ACHN (cell line): Measurements from ENCODE around the gene CCDC70.

Experiments
- DNase-seq: peaks from one replicate; pipeline ENCODE4 v3.0.0-alpha.2; 2015
- in situ Hi-C: cut with HindIII; loops from 2 replicates; pipeline ENCODE4 v1.10.0; 2017; ENCODE audit warnings: low sequenced_read_pairs, low pct_ligation_motif_present, low pct_unique_long_range_greater_than_20kb

The CCDC70 gene

DNA sequence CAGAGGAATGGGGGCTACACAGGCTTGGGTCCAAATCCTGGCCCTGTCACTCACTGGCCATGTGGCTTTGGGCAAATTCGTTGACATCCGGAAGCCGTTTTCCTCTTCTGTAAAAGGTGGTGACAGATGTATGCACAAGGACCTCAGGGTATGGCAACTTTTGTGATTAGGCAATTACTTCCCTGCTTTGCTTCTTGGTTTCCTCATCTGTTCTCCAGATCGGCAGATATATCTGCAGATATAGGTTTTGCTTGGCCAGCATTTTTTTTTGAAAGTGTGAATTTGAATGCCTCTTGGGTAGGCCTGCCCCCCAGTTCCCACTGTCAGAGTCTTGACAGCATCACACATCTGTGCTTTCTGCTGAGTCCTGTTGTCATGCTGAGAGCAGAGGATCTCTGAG, 34.5 kb upstream of the CCDC70 start:
- in situ Hi-C loops: no loop called here
- DNase-seq: no peak

DNA sequence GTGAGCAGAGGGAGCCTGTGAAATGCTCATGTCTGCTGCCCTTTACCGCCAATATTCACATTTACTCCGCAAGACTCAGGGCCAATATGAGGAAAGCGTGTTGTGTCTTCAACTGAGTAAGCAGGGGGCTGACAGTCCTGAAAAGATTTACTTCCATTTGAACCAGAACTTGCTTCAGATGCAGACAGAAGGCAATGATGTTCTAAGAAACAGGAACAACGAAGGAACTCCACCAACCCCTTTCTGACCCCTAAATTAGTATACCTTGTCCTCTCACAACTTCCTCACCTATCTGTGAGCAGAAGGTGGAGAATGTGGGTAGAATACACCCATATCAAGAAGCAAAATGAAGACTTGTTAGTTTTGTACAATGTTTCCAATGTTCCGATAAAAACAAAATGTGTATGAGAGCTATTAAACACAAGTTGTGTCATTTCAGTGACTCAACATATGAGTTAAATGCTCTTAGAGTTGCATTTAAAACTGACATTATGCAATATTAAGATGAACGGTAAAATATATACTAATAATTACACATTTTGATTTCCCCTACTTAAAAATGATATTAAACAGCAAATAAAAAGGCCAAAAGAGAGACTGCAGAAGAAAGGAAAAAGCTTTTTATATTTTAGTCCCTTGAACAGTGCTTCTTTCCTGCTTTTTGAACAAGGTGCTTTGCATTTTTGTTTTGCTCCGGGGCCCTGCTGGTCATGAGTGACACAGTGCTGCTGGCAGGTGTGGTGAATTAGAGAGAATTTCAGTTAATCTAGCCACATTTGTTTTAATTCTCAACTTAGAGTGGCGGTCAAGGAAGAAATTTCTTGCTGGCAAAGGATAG, 32.8 kb upstream of the CCDC70 start:
- no peak for DNase-seq

DNA sequence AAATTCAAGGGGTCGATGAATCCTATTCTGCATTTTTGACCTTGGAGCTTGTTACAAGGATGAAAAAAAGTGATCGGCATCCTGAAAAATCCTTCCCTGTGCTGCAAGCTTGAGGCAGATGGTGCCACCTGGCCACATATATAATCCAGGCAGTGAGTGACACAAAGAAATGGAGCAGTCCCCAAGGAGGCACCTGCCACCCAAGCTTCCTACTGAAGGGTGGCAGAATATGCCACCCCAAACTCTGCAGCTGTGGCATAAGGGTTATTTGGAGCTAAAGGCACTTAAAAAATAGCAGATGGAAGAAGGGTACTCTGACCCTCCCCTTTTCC, 32.2 kb upstream of the CCDC70 start:
- no peak for DNase-seq
- in situ Hi-C loops: no loop called here

More for the DNA sequence above, 32.8 kb upstream of the CCDC70 start:
- in situ Hi-C loops: no loop called here

DNA sequence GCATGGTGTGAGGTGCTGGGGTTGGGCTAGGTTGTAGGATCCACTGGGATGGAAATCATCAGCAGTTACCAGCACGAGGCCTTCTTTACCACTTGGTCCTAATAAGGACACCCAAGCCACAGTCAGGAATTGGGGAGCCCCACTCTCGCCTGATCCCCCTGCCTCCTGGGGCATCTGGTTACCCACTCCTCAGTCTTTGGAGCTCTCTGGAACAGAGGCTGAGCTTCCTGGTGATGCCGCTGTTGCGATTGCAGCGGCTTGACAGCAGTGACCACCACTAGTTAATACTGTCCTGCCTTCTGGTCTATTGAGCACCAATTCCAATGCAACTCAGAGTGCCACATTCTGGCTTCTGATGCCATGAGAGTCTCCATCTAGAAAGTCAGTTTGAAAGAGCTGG, 30.2 kb upstream of the CCDC70 start:
- in situ Hi-C loops: no loop called here
- no peak for DNase-seq

DNA sequence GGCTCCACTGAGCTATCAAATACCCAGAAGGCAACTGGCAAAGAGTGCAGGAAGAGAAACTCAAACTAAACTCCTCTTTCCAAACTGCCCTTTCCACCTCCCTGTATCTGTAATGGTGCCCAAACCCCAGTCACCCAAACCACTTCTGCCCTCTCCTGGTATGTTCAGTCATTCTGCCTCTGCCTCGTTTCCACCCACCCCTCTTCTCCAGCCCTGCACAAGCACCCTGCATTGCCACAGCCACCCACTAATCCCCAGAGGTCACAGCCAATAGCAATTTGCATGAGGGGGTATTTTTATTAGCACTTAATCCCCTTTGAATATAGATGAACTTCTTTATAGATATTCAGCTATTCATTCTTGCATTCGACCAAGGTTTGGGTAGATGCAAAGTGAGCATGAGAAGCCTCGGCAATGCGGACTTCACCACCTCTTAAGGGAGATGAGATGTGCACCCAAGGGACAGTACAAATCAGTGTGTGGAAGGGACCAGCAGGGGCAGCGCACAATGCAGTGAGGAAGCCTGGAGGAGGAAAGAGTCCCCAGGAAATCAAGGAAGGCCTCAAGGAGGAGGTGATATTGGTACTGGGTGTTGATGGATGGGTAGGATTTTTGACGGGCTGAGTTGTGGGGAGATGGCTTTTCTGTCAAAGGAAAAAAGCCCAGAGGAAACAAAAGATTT, 29.2 kb upstream of the CCDC70 start:
- peak; percentile 25 for DNase-seq
- in situ Hi-C loops: no loop called here

DNA sequence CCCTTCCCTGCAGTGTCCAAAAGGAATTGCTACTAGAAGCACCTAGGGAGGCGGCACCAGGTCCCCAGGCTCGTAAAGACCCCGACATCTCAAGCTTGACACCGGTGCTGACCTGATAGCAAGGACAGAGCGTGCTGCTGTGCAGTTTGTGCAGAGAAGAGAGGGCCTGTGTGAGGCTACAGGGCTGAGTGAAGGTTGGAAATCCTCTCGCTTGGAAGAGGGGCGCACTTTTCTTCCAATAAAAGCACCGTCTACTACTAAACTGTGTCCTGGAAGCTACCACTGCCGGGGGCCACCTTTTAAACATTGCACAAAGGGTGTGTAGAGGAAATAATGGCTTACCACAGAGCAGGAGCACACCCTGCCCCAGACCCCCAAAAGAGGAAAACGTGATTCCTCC, 27.8 kb upstream of the CCDC70 start:
- no peak for DNase-seq
- in situ Hi-C loops: no loop called here

DNA sequence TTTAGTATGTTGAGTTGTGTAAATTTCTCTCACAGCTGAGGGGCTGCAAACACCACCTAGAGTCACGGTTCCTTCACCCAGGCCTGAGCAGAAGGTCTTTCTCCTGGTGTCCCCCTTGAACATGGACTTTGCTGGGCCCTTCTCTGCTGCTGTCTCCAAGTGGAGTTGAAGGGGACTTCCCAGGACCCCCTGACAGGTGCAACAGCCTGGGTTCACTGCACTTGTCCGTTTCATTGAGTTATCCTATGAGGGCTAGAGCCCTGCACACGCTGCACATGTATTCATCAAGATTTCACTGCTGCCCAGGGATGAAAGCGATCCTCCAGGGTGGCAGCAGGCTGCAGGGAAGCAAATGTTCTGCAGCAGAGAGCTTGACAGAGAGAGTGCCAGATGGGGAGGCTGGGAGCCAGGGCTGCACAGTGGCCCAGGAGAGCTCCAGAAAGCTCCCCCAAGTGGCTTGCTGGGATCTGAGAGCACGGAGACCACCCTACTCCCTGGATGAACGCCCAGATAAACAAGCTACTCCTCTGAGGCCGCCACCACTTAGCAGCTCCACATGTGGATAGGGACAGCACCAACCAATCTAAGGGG, 27.1 kb upstream of the CCDC70 start:
- no peak for DNase-seq
- in situ Hi-C loops: no loop called here

DNA sequence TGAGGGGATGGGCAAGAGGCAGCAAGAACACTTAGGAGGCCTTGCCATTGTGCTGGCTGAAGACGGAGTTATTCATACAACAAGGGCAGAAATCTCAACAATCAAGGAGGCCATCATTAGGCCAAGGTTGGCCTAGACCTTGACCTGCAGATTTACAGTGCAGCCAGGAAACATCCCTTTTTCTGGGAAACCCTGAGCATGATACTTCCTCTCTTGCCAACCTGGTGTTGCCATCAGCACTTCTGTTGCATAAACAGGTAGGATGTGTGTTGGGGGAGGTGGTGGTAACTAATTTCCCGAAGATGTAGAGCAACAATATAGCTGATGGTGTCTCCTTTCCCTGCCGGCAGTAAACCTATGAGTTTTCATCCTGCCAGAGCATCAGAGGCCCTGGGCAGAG, 24.8 kb upstream of the CCDC70 start:
- in situ Hi-C loops: no loop called here
- DNase-seq: no peak

DNA sequence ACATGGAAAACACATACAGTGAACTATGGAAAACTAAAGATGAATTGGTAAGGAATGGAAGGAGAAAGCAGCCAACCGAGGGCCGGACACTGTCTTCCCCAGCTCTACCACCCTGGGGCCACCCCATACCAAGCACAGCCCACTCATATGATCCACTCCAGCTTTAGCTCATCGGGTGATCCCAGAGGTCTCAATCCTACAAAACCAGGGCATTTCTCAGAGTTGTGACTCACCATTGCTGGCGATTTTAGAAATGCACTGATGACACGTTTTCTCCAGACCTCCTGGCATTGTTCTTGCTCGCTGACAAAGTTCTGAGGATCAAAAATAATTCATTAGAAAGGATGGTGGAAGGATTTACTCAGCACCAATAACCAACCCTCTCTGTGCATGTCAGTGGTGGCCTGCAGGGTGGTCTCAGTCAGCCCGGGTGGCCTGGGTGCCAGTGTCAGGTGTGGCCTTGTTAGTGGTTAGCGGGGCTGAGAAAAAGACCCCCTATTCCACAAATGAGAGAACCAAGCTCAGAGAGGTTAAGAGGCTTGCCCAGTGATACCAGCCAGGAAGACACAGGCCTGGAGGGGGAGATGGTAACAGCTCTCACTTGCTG, 23.4 kb upstream of the CCDC70 start:
- no peak for DNase-seq
- in situ Hi-C loops: no loop called here

DNA sequence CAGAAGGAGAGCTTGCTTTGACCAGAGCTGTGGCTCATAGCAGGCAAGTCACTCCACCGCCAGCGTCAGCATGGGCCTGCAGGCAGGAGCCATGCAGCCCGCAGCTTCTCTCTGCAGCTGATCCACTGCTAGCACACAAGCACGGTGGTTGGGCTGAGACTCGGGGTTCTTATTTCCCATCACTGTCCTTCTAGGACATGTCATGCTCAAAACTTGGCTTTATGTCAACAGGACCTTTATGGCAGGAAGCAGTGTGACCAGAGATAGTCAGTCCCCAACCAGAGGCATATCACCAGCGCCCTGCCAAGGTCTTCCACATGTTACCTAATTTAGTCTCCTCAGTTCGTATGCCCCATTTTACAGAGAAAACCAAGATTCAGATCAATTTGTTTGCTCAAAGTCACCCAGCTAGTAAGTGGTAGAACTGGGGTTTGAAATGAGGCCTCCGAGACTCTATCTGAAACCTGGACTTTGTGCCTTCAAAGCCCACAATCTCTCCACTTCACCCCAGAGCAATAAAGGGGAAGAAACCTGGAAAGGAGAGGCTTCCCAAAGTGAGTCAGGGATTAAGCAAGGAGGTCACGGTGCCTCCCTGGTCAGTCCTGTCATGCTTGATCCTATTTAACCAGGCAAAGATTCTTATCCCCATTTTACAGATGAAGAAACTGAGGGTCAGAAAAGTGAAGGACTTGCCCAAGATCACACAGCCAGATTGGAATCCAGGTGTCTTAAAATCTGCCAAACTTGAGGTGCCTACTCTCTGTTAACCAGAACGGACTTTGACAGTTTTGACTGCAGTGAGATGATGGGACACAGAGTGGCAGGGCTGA, 21.8 kb upstream of the CCDC70 start:
- in situ Hi-C loops: no loop called here
- no peak for DNase-seq

DNA sequence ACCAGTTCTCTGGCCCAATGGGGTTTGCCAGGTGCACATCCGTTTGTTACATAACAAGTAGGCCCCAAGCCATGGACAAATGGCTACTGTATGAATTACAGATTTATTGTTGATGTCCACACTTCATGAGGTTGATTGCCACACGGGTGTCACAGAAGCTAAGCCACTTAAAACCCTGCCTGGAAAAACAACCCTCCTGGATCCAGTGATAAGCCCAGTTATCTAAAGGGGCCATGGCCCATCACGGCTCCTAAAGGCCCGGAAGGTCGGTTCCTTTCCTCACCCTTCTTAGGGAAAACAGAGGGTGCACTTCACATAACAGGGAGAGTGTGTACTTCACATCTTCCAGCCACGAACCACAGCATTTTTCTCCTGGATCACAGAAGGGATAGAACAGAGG, 20.9 kb upstream of the CCDC70 start:
- in situ Hi-C loops: no loop called here
- DNase-seq: no peak

DNA sequence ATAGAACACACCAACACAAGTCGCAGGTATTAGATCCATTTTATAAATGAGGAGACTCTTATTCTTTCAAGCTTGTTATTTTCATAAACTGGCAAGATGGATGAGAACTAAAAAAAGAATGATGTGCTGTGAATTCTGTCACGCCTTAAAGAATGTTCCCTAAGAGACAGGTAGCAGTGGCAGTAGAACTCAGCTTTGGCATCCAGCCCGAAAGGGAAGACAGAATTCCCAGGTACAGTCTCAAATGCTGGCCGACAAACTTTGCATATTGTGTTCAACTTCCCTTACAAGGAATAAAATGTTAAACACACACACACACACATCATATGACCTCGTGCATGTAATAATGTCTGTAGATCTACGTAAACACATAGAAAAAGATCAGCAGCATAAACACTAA, 20.0 kb upstream of the CCDC70 start:
- no peak for DNase-seq
- in situ Hi-C loops: no loop called here

DNA sequence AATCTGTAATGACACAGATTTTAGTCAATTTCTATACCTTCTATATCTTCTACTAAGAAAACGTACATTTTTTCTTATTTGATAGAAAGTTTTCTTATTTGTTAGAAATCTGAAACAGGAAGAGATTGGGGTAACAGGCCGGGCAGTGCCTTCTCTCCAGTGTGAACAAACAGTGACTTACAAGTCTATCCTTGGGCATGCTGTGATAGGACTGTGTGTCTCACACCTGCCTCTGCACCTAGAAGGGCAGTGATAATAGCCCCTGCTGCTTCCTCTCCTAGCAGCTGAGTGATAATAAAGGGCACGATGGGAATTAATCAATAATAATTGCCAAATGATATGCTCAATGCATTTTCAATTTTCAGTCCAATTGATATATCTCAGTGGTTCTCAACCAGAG, 18.2 kb upstream of the CCDC70 start:
- DNase-seq: no peak
- in situ Hi-C loops: no loop called here

DNA sequence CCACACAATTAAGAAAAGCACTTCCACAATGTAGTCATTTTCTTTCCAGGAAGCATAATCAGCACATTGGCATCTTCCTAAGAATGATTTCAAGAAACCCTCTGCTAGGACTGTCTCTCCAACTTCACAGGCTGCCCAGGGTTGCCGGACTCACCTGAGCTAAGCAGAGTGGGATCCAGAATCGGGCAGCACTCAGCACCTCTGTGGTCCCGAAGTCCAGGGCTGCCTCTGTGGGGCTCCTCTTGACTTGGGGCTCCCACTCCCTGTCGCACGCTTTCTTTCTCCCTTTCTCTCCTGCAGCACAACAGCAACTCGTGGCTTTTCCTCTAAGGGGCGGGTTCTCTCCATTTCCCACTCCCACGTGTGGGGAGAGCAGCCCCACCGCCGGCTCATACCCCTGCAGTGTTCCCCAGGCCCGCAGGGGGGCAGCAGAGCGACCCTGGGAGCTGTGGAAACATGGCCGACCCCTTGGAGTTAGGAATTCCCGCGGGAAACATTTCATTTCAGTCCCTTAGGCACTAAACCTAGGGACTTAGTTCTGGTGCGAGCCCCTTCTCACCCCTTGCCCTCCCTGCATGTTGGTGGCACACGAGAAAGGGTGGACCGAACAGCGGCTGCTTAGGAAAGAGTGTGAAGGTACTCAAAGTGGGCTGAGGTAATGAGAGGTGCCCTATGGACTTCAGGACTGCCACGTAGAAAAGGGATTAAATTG, 16.8 kb upstream of the CCDC70 start, which contains the start of gene TMEM272:
TSS of gene TMEM272 (minus strand) at position 316 of the 712 bp plus-strand sequence. CDS start 6,647 bp downstream, outside the sequence.
- DNase-seq: peak; percentile 50
- in situ Hi-C loops: no loop called here

DNA sequence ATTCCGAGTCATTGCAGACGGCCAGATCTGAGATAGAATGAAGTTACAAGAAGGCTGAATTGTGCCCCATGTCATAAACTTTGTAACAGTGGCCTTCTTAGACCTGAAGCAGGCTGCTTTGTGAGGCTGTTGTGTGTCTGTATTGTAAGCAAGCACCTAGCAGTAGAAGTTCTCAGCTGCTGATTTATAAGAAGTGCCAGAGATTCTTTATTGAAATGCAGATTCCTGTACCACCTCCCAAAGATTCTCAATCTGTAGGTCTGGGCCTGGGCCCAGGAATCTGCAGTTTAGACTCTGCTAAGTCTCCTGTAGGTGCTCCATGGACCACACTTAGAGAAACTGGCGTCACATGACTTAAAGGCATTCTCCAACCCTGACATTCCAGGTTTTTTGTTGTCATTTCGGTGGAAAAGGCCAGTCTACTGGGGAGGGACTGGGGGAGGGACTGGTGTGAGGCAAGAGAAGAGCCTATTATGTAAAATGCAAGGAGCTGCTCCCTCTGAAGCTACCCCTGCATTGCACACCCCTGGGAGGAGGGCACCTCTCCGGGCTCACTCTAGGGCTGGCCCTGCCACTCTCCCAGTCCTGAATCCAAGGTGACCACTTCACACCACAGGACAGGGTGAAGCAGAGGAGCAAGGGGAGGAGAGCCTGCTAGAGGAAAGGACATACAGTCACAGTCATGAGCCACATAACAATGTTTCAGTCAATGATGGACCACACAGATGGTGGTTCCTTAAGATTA, 16.0 kb upstream of the CCDC70 start:
- in situ Hi-C loops: no loop called here
- no peak for DNase-seq

DNA sequence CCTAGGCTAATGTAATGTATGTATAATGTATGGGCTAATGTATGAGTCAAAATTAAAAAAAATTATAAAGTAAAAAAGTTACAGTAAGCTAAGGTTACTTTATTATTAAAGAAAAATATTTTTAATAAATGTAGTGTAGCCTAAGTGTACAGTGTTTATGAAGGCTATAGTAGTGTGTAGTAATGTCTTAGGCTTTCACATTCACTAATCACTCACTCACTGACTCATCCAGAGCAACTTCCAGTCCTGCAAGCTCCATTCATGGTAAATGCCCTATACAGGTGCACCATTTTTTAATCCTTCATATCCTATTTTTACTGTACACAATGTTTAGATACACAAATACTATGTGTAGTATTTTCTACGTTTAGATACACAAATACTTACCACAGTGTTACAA, 15.0 kb upstream of the CCDC70 start:
- in situ Hi-C loops: no loop called here
- DNase-seq: no peak

DNA sequence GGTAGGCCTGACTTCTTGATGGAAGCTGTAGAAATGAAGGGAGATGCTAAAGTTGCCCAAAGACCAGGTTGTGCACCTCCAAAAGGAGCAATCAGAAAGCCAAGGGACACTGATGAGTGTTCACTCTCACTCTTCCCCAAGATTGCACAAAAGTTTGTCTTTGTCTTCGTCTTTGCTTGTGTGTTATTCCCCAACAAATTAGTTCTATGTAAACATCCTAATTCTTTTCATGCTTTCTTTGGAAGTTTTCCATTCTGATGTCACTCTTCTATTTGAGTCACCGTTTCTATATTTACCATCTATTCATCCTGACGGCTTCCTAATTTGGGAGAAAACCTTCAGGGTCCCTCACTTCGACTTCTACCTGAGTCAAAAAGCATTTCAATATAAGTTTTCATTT, 13.1 kb upstream of the CCDC70 start:
- in situ Hi-C loops: no loop called here
- no peak for DNase-seq
